Natural killer cell (primary cell): Measurements from ENCODE around the gene GALE. TPM values are rescaled to one million over a fixed set of nuclear protein-coding genes. Genes with fewer than 3 reads are reported as not detected.

Experiments
- ATAC-seq, 3 donors: fragments of 150-1000 bp in 2 of 3; fragments of 200-7000 bp in 1 of 3; cut with Tn5 transposase; 1 replicate in 1 of 3; 2 replicates in 2 of 3; pipeline ENCODE4 v1.10.0; 2021; ENCODE audit warnings: mild to moderate bottlenecking in 2 of 3, moderate library complexity in 2 of 3
- DNase-seq, 2 donors: peaks; one replicate each; pipeline versions ENCODE4 v3.0.0 to v3.0.0-alpha.2; 2013 to 2021; ENCODE audit warnings: mixed read lengths in 1 of 2
- H3K27ac ChIP-seq: one replicate; pipeline ENCODE4 v1.5.1; 2013; ENCODE audit warnings: mild to moderate bottlenecking, low read length
- H3K27me3 ChIP-seq: one replicate; pipeline ENCODE4 v1.6.1; 2013; ENCODE audit warnings: low read length; ENCODE audit not compliant: control insufficient read depth, insufficient read depth
- H3K36me3 ChIP-seq: one replicate; pipeline ENCODE4 v1.6.1; 2013; ENCODE audit warnings: low read length; ENCODE audit not compliant: control insufficient read depth, insufficient read depth
- H3K4me1 ChIP-seq: one replicate; pipeline ENCODE4 v1.6.1; 2013; ENCODE audit warnings: low read length; ENCODE audit not compliant: control insufficient read depth, insufficient read depth
- H3K4me3 ChIP-seq: one replicate; pipeline ENCODE4 v1.5.1; 2013; ENCODE audit warnings: low read length
- H3K9me3 ChIP-seq: one replicate; pipeline ENCODE4 v1.6.1; 2013; ENCODE audit warnings: low read length; ENCODE audit not compliant: control insufficient read depth, insufficient read depth
- H3K27ac Mint-ChIP-seq, 2 donors: one replicate each; pipeline ENCODE4 v1.8.0; 2022; ENCODE audit warnings: mild to moderate bottlenecking in 2 of 2, mixed read lengths in 2 of 2, moderate library complexity in 1 of 2
- H3K27me3 Mint-ChIP-seq, 2 donors: one replicate each; pipeline ENCODE4 v1.8.0; 2022; ENCODE audit warnings: low read depth in 2 of 2, mixed read lengths in 2 of 2
- H3K36me3 Mint-ChIP-seq: one replicate; pipeline ENCODE4 v1.8.0; 2022; ENCODE audit warnings: mixed read lengths
- H3K4me1 Mint-ChIP-seq, 2 donors: one replicate each; pipeline ENCODE4 v1.8.0; 2022; ENCODE audit warnings: mixed read lengths in 2 of 2
- H3K4me3 Mint-ChIP-seq: one replicate; pipeline ENCODE4 v1.8.0; 2022; ENCODE audit warnings: mild to moderate bottlenecking, moderate library complexity, mixed read lengths
- H3K9me3 Mint-ChIP-seq, 2 donors: one replicate each; pipeline ENCODE4 v1.8.0; 2022; ENCODE audit warnings: mixed read lengths in 2 of 2
- WGBS: methylation state at CpG from one replicate; pipeline ENCODE4 v1.1.7; 2013; ENCODE audit warnings: missing lambda C conversion rate; ENCODE audit not compliant: insufficient coverage; 5-methylcytosine and 5-hydroxymethylcytosine counted together
- intact Hi-C: fragments of 100-400 bp; cut with micrococcal nuclease; formaldehyde crosslinking; loops from one replicate; pipeline ENCODE4 v1.14.2; 2022
- total RNA-seq, 4 donors: library from RNA; stranded (reverse); fragments of 120-200 nt in 1 of 4; gene quantifications; one replicate each; pipeline versions ENCODE4 v1.2.3 to v1.2.4, GENCODE V29; 2013 to 2022
- TF ChIP-seq, protein P1 (sequence below): fragments of 200-600 bp; IDR thresholded peaks from one replicate; pipeline ENCODE4 v1.8.0; 2022; ENCODE audit warnings: antibody characterized with exemption

The GALE gene
- total RNA-seq, 3 donors from 2014 or later (not counting 1 experiment from before 2014, with no cell fraction given) = 12.8 to 20.3 (median 14.6) TPM

- Histone ChIP-seq H3K9me3 (no peaks in the 10 kb centered on the region), H3K4me3 (no peak overlapping the region), H3K27me3 (no peaks in the 10 kb centered on the region), H3K36me3 (peaks cover 10% of the 10 kb centered on the region), H3K27ac (no peak overlapping the region), H3K4me1 (peaks cover 16% of the 10 kb centered on the region)
- H3K9me3 Mint-ChIP-seq = no peaks in the 10 kb centered on the region
- no peaks in the 10 kb centered on the region for H3K36me3 Mint-ChIP-seq
- DNase-seq (no peak), ATAC-seq (no peak)
- TF ChIP-seq, protein P1, sequence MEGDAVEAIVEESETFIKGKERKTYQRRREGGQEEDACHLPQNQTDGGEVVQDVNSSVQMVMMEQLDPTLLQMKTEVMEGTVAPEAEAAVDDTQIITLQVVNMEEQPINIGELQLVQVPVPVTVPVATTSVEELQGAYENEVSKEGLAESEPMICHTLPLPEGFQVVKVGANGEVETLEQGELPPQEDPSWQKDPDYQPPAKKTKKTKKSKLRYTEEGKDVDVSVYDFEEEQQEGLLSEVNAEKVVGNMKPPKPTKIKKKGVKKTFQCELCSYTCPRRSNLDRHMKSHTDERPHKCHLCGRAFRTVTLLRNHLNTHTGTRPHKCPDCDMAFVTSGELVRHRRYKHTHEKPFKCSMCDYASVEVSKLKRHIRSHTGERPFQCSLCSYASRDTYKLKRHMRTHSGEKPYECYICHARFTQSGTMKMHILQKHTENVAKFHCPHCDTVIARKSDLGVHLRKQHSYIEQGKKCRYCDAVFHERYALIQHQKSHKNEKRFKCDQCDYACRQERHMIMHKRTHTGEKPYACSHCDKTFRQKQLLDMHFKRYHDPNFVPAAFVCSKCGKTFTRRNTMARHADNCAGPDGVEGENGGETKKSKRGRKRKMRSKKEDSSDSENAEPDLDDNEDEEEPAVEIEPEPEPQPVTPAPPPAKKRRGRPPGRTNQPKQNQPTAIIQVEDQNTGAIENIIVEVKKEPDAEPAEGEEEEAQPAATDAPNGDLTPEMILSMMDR = no peak
- no peaks in the 10 kb centered on the region for H3K27me3 Mint-ChIP-seq
- H3K4me3 Mint-ChIP-seq = no peak overlapping the region
- intact Hi-C loops = no loop called here
- H3K27ac Mint-ChIP-seq = no peak overlapping the region
- H3K4me1 Mint-ChIP-seq = peaks cover 0 to 22% of the 10 kb centered on the region in 2 donors
- 37% methylated on average over 3 of the region's 3 CpGs for WGBS
Measured at GRCh38 chr1:23807453-23807852, 6.9 kb upstream of the GALE start.

DNA sequence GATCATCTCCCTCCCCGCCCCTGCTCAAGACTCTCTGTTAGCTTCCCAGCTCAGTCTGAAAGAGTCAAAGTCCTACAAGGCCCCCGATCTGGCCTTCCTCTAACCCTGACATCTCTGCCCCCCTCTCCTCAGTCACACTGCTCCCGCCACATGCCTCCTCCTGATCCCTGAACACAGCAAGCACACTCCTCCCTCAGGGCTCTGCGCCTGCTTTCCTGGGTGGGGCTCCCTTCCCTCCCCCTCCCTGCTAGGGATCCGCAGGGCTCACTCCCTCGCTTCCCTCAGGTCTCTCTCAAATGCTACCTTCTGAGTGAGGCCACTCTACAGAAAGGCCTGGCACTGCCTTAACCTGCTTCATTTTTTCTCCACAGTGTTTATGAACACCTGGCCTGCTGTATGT, 5.7 kb upstream of the GALE start:
- TF ChIP-seq, protein P1 = no peak
- DNase-seq (no peak), ATAC-seq (no peak)
- no peak overlapping the region for H3K4me3 ChIP-seq
- no peaks in the 10 kb centered on the region for H3K9me3 ChIP-seq
- peaks cover 0 to 24% of the 10 kb centered on the region in 2 donors for H3K4me1 Mint-ChIP-seq
- WGBS = 89% methylated on average over 6 of the region's 6 CpGs
- H3K27ac ChIP-seq = no peak overlapping the region
- H3K27me3 ChIP-seq = no peaks in the 10 kb centered on the region
- no peak overlapping the region for H3K27ac Mint-ChIP-seq
- intact Hi-C loops = no loop called here
- H3K36me3 ChIP-seq = peaks cover 7% of the 10 kb centered on the region
- H3K36me3 Mint-ChIP-seq = no peaks in the 10 kb centered on the region
- no peak overlapping the region for H3K4me3 Mint-ChIP-seq
- peaks cover 23% of the 10 kb centered on the region for H3K4me1 ChIP-seq
- no peaks in the 10 kb centered on the region for H3K27me3 Mint-ChIP-seq
- H3K9me3 Mint-ChIP-seq = no peaks in the 10 kb centered on the region

DNA sequence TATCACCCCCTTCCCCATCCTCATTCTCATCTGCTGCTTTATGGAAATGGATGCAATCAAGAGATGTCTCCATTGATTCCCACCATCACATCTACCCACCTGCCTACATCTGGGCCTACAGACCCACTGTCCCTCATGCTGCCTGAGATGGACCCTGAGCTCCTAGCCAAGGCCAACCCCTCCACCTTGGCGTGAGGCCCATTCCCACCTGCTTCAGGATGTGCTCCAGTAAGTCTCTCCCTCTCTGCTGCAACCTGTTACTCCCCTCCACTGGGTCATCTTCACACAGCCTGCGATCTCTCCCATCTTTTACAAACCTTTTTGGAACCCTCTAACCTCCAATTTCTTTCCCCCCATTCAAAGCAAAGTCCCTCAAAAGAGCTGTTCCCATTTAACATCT, 4.5 kb upstream of the GALE start:
- Histone ChIP-seq H3K9me3 (no peaks in the 10 kb centered on the region), H3K36me3 (peaks cover 7% of the 10 kb centered on the region), H3K27me3 (no peaks in the 10 kb centered on the region), H3K4me1 (peaks cover 18% of the 10 kb centered on the region), H3K27ac (no peak overlapping the region), H3K4me3 (no peak overlapping the region)
- Mint-ChIP-seq H3K9me3 (no peaks in the 10 kb centered on the region), H3K36me3 (no peaks in the 10 kb centered on the region), H3K4me3 (no peak overlapping the region), H3K27ac (peak overlapping the region in 1 of 2 donors; percentile 45), H3K27me3 (no peaks in the 10 kb centered on the region), H3K4me1 (peaks cover under 1 to 23% of the 10 kb centered on the region in 2 donors)
- WGBS = 97% methylated on average over 2 of the region's 2 CpGs
- ATAC-seq (no peak), DNase-seq (no peak)
- TF ChIP-seq, protein P1 = no peak
- intact Hi-C loops = no loop called here

GRCh38 chr1:23804183-23804835, 3.8 kb upstream of the GALE start:
- Mint-ChIP-seq H3K27ac (no peak overlapping the region), H3K27me3 (no peaks in the 10 kb centered on the region), H3K9me3 (no peaks in the 10 kb centered on the region), H3K4me1 (peaks cover 8 to 23% of the 10 kb centered on the region in 2 donors), H3K4me3 (peak overlapping the region; percentile 10), H3K36me3 (no peaks in the 10 kb centered on the region)
- Histone ChIP-seq H3K9me3 (no peaks in the 10 kb centered on the region), H3K27me3 (no peaks in the 10 kb centered on the region), H3K4me1 (peaks cover 19% of the 10 kb centered on the region), H3K4me3 (no peak overlapping the region), H3K36me3 (peaks cover 7% of the 10 kb centered on the region), H3K27ac (no peak overlapping the region)
- ATAC-seq (no peak), DNase-seq (no peak)
- intact Hi-C loops = no loop called here
- TF ChIP-seq, protein P1 = no peak
- WGBS = 82% methylated on average over 7 of the region's 7 CpGs
